Stomach (tissue), 4 donors: ENCODE data around the gene P2RX7.

ENCODE experiments used
- POLR2A ChIP-seq, 4 donors: fragments of 450-650 bp; IDR thresholded peaks; one replicate each; pipeline ENCODE4 v1.6.1; 2016; ENCODE audit warnings: antibody characterized with exemption in 4 of 4, control low read depth in 2 of 4, mild to moderate bottlenecking in 1 of 4, moderate library complexity in 1 of 4
- TF ChIP-seq, protein P1 (sequence below), 7 experiments: fragments of 450-650 bp in 4 of 7; fragments of 200-600 bp in 3 of 7; sonication (generic) in 3 of 7; IDR thresholded peaks; one replicate each; pipeline ENCODE4 v1.5.1; 2016 to 2019; ENCODE audit warnings: antibody characterized with exemption in 7 of 7, control low read depth in 2 of 7, mild to moderate bottlenecking in 1 of 7

DNA sequence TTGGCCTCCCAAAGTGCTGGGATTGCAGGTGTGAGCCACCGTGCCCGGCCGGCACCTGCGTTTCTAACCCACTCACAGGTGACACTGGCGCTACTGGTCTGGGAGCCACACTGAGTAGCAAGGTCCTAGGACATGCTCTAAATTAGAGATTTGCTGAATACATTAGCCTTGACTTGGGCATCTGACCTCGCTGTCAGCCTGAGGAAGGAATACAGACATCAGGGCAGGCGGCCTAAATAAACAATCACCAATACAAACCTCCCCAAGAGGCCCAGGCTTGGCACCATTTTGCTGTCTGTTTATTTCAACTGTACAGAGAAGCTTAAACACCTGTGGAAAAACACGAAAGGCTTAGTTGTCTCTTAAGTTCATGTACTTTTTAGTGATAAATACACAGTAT, 104.7 kb downstream of the P2RX7 start:
- TF ChIP-seq, protein P1, sequence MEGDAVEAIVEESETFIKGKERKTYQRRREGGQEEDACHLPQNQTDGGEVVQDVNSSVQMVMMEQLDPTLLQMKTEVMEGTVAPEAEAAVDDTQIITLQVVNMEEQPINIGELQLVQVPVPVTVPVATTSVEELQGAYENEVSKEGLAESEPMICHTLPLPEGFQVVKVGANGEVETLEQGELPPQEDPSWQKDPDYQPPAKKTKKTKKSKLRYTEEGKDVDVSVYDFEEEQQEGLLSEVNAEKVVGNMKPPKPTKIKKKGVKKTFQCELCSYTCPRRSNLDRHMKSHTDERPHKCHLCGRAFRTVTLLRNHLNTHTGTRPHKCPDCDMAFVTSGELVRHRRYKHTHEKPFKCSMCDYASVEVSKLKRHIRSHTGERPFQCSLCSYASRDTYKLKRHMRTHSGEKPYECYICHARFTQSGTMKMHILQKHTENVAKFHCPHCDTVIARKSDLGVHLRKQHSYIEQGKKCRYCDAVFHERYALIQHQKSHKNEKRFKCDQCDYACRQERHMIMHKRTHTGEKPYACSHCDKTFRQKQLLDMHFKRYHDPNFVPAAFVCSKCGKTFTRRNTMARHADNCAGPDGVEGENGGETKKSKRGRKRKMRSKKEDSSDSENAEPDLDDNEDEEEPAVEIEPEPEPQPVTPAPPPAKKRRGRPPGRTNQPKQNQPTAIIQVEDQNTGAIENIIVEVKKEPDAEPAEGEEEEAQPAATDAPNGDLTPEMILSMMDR (IDR thresholded peaks at IDR 0.05): no peak
- TF ChIP-seq POLR2A (IDR thresholded peaks at IDR 0.05): no peak
